T-cell (primary cell): ENCODE data around the gene CDS2. TPM values are rescaled to one million over a fixed set of nuclear protein-coding genes. Genes with fewer than 3 reads are reported as not detected.

Source experiments
- ATAC-seq, 4 experiments: fragments of 200-7000 bp in 3 of 4; fragments of 150-1000 bp in 1 of 4; cut with Tn5 transposase; replicated peaks in 1 of 4; 1 replicate in 3 of 4; 2 replicates in 1 of 4; pipeline ENCODE4 v1.10.0; 2021; ENCODE audit warnings: moderate library complexity in 3 of 4, mild to moderate bottlenecking in 2 of 4, moderate number of reproducible peaks in 1 of 4
- CTCF ChIA-PET, 2 donors: fragments of 300-600 bp; sonication (Branson Sonifier 250); formaldehyde crosslinking; loops; one replicate each; lab custom pipeline; 2022; ENCODE audit warnings: antibody characterized with exemption in 2 of 2; lab: Charles Lee
- POLR2A ChIA-PET, 2 donors: fragments of 300-600 bp; sonication (Branson Sonifier 250); formaldehyde crosslinking; loops; one replicate each; lab custom pipeline; 2022; ENCODE audit warnings: antibody characterized with exemption in 2 of 2; lab: Charles Lee
- DNase-seq, 35 experiments: peaks; one replicate each; pipeline versions ENCODE4 v3.0.0 to v3.0.0-alpha.2; 2013 to 2023
- H3K27ac ChIP-seq: one replicate; pipeline ENCODE4 v1.5.1; 2013; ENCODE audit warnings: low read length
- H3K27me3 ChIP-seq, 2 experiments: replicated peaks in 1 of 2; 1 replicate in 1 of 2; 2 replicates in 1 of 2; pipeline versions ENCODE4 v1.6.1 to v1.7.0; 2013; ENCODE audit warnings: low read length in 1 of 2, mixed read lengths in 1 of 2; ENCODE audit not compliant: control insufficient read depth in 2 of 2, insufficient read depth in 2 of 2; ENCODE audit errors: extremely low read depth in 1 of 2
- H3K36me3 ChIP-seq, 2 donors: 1 replicate in 1 of 2; 2 replicates in 1 of 2; pipeline versions ENCODE4 v1.6.1 to v1.7.0; 2013; ENCODE audit warnings: low read length in 1 of 2; ENCODE audit not compliant: control insufficient read depth in 2 of 2, insufficient read depth in 1 of 2; ENCODE audit errors: extremely low read depth in 1 of 2
- H3K4me1 ChIP-seq, 2 experiments: 1 replicate in 1 of 2; 2 replicates in 1 of 2; pipeline versions ENCODE4 v1.6.1 to v1.7.0; 2013; ENCODE audit warnings: low read length in 2 of 2, mixed read lengths in 1 of 2; ENCODE audit not compliant: insufficient read depth in 2 of 2, control insufficient read depth in 1 of 2; ENCODE audit errors: extremely low read depth in 1 of 2
- H3K4me3 ChIP-seq, 2 donors: 1 replicate in 1 of 2; 2 replicates in 1 of 2; pipeline versions ENCODE4 v1.5.1 to v1.7.0; 2013; ENCODE audit warnings: mild to moderate bottlenecking in 2 of 2, low read length in 1 of 2, moderate library complexity in 1 of 2; ENCODE audit not compliant: control insufficient read depth in 1 of 2; ENCODE audit errors: extremely low read depth in 1 of 2
- H3K9me3 ChIP-seq: 2 replicates; pipeline ENCODE4 v1.7.0; 2013
- H3K27ac Mint-ChIP-seq, 2 donors: one replicate each; pipeline ENCODE4 v1.8.0; 2020 to 2021; ENCODE audit warnings: mild to moderate bottlenecking in 2 of 2, mixed read lengths in 2 of 2
- H3K27me3 Mint-ChIP-seq, 2 donors: one replicate each; pipeline ENCODE4 v1.8.0; 2021 to 2022; ENCODE audit warnings: mixed read lengths in 2 of 2
- H3K36me3 Mint-ChIP-seq: one replicate; pipeline ENCODE4 v1.8.0; 2021; ENCODE audit warnings: mixed read lengths
- H3K4me1 Mint-ChIP-seq, 3 donors: one replicate each; pipeline ENCODE4 v1.8.0; 2020 to 2022; ENCODE audit warnings: mixed read lengths in 3 of 3, mild to moderate bottlenecking in 1 of 3
- H3K4me3 Mint-ChIP-seq, 3 donors: one replicate each; pipeline ENCODE4 v1.8.0; 2020 to 2022; ENCODE audit warnings: mild to moderate bottlenecking in 3 of 3, mixed read lengths in 3 of 3, moderate library complexity in 3 of 3
- H3K9me3 Mint-ChIP-seq, 3 donors: one replicate each; pipeline ENCODE4 v1.8.0; 2020 to 2022; ENCODE audit warnings: mixed read lengths in 3 of 3
- WGBS: methylation state at CpG from one replicate; pipeline ENCODE4 v1.1.5; 2013; ENCODE audit warnings: missing lambda C conversion rate; ENCODE audit not compliant: insufficient coverage; 5-methylcytosine and 5-hydroxymethylcytosine counted together
- total RNA-seq, 35 experiments: library from RNA in 6 of 35; stranded (reverse) in 6 of 35; fragments of 120-200 nt in 1 of 35; gene quantifications; one replicate each; pipeline versions ENCODE4 v1.2.1 to v1.2.4 and lab custom pipeline; 2013 to 2026

The CDS2 gene
- total RNA-seq, 5 donors from 2014 or later (not counting 1 experiment from before 2014, with no cell fraction given) = 47.1 to 62.2 (median 48.9) TPM

GRCh38 chr20:5234978-5235377, 108.2 kb downstream of the CDS2 start:
- ChIA-PET POLR2A (no interaction called here), CTCF (no interaction called here)
- Histone ChIP-seq H3K4me3 (no peak overlapping the region), H3K4me1 (no peaks in the 10 kb centered on the region), H3K36me3 (no peaks in the 10 kb centered on the region), H3K27ac (no peak overlapping the region), H3K9me3 (no peaks in the 10 kb centered on the region), H3K27me3 (peaks cover 0 to 4% of the 10 kb centered on the region in 2 experiments)
- no CpG with 5 or more reads among the region's 1 CpG for WGBS
- DNase-seq = no peak
- ATAC-seq = no peak
- Mint-ChIP-seq H3K27ac (no peak overlapping the region), H3K9me3 (peaks cover 0 to 12% (median under 1%) of the 10 kb centered on the region in 3 donors), H3K4me1 (peaks cover 0 to 2% (median 2%) of the 10 kb centered on the region in 3 donors), H3K36me3 (no peaks in the 10 kb centered on the region), H3K4me3 (no peak overlapping the region), H3K27me3 (peaks cover 49 to 50% of the 10 kb centered on the region in 2 donors)

Other genes starting within 250 kb of the CDS2 start
- gene SLC23A2, start 125.5 kb upstream of the CDS2 start, total RNA-seq = 10 to 100 TPM; 17.7 to 22.9 (median 20.9) TPM
- 10 to 100 TPM; 55.6 to 72.7 (median 69.0) TPM for gene TMEM230, start 13.9 kb upstream of the CDS2 start, total RNA-seq
- 10 to 100 TPM; 30.8 to 54.7 (median 48.2) TPM for gene PCNA, start 7.0 kb upstream of the CDS2 start, total RNA-seq
- under 1 TPM in 1 of 5 donors, not detected in 4; 0.33 TPM for gene PROKR2, start 189.9 kb downstream of the CDS2 start, total RNA-seq